ENCODE data around the gene MAP4K4.

GRCh38 chr2:101895819-101896322 is 198.4 kb downstream of the MAP4K4 start:
- TF ChIP-seq EZH2 (IDR thresholded peaks at IDR 0.05; ENCODE audit: borderline replicate concordance, low read depth, low read length, severe bottlenecking) (no peak), CTCF (IDR thresholded peaks at IDR 0.05; ENCODE audit: borderline replicate concordance, extremely low read depth, low read length, poor library complexity, severe bottlenecking) (no peak)

Data from DND-41 (cell line).